Ascending aorta (tissue), 2 donors: Measurements from ENCODE around the gene ARHGAP15. TPM values are rescaled to one million over a fixed set of nuclear protein-coding genes. Genes with fewer than 3 reads are reported as not detected.

Experiments
- DNase-seq, 2 donors: peaks; one replicate each; pipeline ENCODE4 v3.0.0-alpha.2; 2019; ENCODE audit warnings: low spot score in 2 of 2
- H3K27ac ChIP-seq, 2 donors: fragments of 200-600 bp; sonication (generic); one replicate each; pipeline ENCODE4 v1.5.1; 2016 to 2017; ENCODE audit warnings: mild to moderate bottlenecking in 1 of 2
- H3K27me3 ChIP-seq: fragments of 200-600 bp; sonication (generic); one replicate; pipeline ENCODE4 v1.5.1; 2017
- H3K36me3 ChIP-seq, 2 donors: fragments of 200-600 bp; sonication (generic); one replicate each; pipeline ENCODE4 v1.5.1; 2016
- H3K4me1 ChIP-seq, 2 donors: fragments of 200-600 bp; sonication (generic); one replicate each; pipeline ENCODE4 v1.5.1; 2016 to 2017; ENCODE audit warnings: mild to moderate bottlenecking in 1 of 2
- H3K4me3 ChIP-seq, 2 donors: fragments of 200-600 bp; sonication (generic); one replicate each; pipeline ENCODE4 v1.5.1; 2016 to 2017; ENCODE audit warnings: mild to moderate bottlenecking in 1 of 2
- H3K9me3 ChIP-seq, 2 donors: fragments of 200-600 bp; sonication (generic); one replicate each; pipeline ENCODE4 v1.5.1; 2016
- intact Hi-C: fragments of 100-400 bp; cut with DNase I; formaldehyde crosslinking; loops from one replicate; pipeline ENCODE4 v1.15.1; 2023
- total RNA-seq: library from RNA; depleted of rRNA; stranded (reverse); fragments of >200 nt; gene quantifications from one replicate; pipeline ENCODE4 v1.1.0, GENCODE V29; 2016
- TF ChIP-seq, protein P1 (sequence below), 3 experiments: fragments of 200-600 bp in 2 of 3; fragments of 450-650 bp in 1 of 3; sonication (generic) in 2 of 3; IDR thresholded peaks; one replicate each; pipeline ENCODE4 v1.5.1; 2016 to 2019; ENCODE audit warnings: antibody characterized with exemption in 3 of 3, mild to moderate bottlenecking in 1 of 3, moderate library complexity in 1 of 3

ARHGAP15 gene
- total RNA-seq, 1 donor from 2014 or later, result 1.4 TPM

- no peaks in the 10 kb centered on the region for H3K4me1 ChIP-seq
- no peaks in the 10 kb centered on the region for H3K27me3 ChIP-seq
- no peak for DNase-seq
- no peaks in the 10 kb centered on the region for H3K9me3 ChIP-seq
- TF ChIP-seq, protein P1, sequence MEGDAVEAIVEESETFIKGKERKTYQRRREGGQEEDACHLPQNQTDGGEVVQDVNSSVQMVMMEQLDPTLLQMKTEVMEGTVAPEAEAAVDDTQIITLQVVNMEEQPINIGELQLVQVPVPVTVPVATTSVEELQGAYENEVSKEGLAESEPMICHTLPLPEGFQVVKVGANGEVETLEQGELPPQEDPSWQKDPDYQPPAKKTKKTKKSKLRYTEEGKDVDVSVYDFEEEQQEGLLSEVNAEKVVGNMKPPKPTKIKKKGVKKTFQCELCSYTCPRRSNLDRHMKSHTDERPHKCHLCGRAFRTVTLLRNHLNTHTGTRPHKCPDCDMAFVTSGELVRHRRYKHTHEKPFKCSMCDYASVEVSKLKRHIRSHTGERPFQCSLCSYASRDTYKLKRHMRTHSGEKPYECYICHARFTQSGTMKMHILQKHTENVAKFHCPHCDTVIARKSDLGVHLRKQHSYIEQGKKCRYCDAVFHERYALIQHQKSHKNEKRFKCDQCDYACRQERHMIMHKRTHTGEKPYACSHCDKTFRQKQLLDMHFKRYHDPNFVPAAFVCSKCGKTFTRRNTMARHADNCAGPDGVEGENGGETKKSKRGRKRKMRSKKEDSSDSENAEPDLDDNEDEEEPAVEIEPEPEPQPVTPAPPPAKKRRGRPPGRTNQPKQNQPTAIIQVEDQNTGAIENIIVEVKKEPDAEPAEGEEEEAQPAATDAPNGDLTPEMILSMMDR (IDR thresholded peaks at IDR 0.05), result no peak
- no peak overlapping the region for H3K4me3 ChIP-seq
- H3K36me3 ChIP-seq, result no peaks in the 10 kb centered on the region
- intact Hi-C loops, result no loop called here
- no peak overlapping the region for H3K27ac ChIP-seq
These were observed 482.1 kb downstream of the ARHGAP15 start for GRCh38 chr2:143611336-143611735.

DNA sequence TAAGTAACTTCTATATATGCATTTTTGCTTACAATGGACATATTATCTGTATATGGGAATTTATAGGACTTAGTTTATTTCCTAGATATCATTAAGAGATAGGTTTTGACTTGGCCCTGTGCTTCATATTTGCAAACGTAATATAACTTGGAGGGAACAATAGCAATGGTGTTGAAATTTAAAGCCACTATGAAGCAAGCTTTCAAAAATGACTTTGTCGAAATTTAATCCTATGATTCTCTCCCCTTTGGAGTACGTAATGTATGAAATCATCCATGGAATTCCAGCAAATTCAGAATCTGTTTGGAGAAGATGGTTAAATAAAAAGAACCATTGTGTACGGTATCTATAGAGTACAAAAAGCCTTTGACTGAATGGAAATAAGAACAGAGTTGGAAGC, 486.3 kb downstream of the ARHGAP15 start:
- no peaks in the 10 kb centered on the region for H3K27me3 ChIP-seq
- H3K27ac ChIP-seq, result no peak overlapping the region
- H3K36me3 ChIP-seq, result no peaks in the 10 kb centered on the region
- intact Hi-C loops, result no loop called here
- TF ChIP-seq, protein P1 (IDR thresholded peaks at IDR 0.05), result no peak
- H3K4me1 ChIP-seq, result no peaks in the 10 kb centered on the region
- H3K9me3 ChIP-seq, result no peaks in the 10 kb centered on the region
- no peak overlapping the region for H3K4me3 ChIP-seq
- DNase-seq, result no peak

DNA sequence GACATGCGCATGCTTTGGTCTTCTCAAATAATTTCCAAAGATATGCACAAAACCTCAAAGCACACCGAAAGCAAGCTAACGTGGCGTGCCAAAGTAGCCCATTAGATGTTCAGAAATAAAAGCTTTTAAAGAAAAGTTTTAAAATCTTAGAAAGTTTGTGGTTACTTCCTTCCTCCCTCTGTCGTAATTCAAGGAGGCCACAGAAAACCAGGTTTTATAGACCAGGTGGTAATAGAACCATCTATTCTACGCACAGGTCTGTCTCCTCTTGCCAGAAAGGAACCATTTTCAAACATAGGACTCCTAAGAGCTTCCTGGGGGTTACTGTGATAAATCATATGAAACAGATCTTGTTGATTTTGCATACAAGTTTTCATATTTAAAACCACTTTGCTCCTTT, 487.2 kb downstream of the ARHGAP15 start:
- intact Hi-C loops, result no loop called here
- Histone ChIP-seq H3K27ac (no peak overlapping the region), H3K9me3 (no peaks in the 10 kb centered on the region), H3K27me3 (no peaks in the 10 kb centered on the region), H3K4me1 (no peaks in the 10 kb centered on the region), H3K36me3 (no peaks in the 10 kb centered on the region), H3K4me3 (no peak overlapping the region)
- TF ChIP-seq, protein P1 (IDR thresholded peaks at IDR 0.05), result no peak
- DNase-seq, result no peak

- DNase-seq, result no peak
- intact Hi-C loops, result no loop called here
- no peaks in the 10 kb centered on the region for H3K36me3 ChIP-seq
- no peaks in the 10 kb centered on the region for H3K4me1 ChIP-seq
- TF ChIP-seq, protein P1 (IDR thresholded peaks at IDR 0.05), result no peak
- H3K27ac ChIP-seq, result no peak overlapping the region
- no peaks in the 10 kb centered on the region for H3K27me3 ChIP-seq
- no peak overlapping the region for H3K4me3 ChIP-seq
- no peaks in the 10 kb centered on the region for H3K9me3 ChIP-seq
These were observed 488.7 kb downstream of the ARHGAP15 start for GRCh38 chr2:143617803-143618415.

DNA sequence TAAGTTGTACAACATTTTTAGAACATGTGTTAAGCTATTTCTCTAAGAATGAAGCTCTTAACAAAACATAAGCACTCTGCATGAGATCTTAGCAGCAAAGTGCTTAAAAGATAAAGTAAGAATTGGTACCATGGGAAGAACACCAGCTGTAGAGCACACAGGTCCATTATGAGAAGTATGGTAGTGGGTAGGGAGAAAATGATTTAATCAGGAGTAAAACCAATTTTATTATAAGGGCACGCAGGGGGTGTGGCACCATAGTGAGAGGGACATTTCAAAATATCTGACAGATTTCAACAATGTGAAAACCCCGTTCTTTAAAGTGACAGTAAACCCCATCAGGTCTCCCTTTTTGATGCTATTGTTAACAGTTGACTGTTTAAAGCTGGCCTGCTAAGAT, 492.9 kb downstream of the ARHGAP15 start:
- no peaks in the 10 kb centered on the region for H3K27me3 ChIP-seq
- H3K36me3 ChIP-seq, result no peaks in the 10 kb centered on the region
- H3K4me3 ChIP-seq, result no peak overlapping the region
- intact Hi-C loops, result no loop called here
- DNase-seq, result no peak
- no peaks in the 10 kb centered on the region for H3K9me3 ChIP-seq
- H3K4me1 ChIP-seq, result no peaks in the 10 kb centered on the region
- no peak overlapping the region for H3K27ac ChIP-seq
- TF ChIP-seq, protein P1 (IDR thresholded peaks at IDR 0.05), result no peak
